Astrocyte of the cerebellum (primary cell): ENCODE data around the gene RFTN1.

ENCODE experiments used
- DNase-seq: peaks from one replicate; pipeline ENCODE4 v3.0.0-alpha.2; 2011; ENCODE audit warnings: low read depth
- H3K4me3 ChIP-seq: 2 replicates; pipeline ENCODE4 v1.5.1; 2011; ENCODE audit warnings: mild to moderate bottlenecking, low read depth, low read length, moderate library complexity
- CTCF ChIP-seq: IDR thresholded peaks from 2 replicates; pipeline ENCODE4 v1.5.1; 2012; ENCODE audit warnings: low read length, low read depth, moderate library complexity, mild to moderate bottlenecking; ENCODE audit errors: missing control alignments
- in situ Hi-C: cut with HindIII; loops from 2 replicates; pipeline ENCODE4 v1.10.0; 2017; ENCODE audit warnings: low sequenced_read_pairs

The RFTN1 gene

DNA sequence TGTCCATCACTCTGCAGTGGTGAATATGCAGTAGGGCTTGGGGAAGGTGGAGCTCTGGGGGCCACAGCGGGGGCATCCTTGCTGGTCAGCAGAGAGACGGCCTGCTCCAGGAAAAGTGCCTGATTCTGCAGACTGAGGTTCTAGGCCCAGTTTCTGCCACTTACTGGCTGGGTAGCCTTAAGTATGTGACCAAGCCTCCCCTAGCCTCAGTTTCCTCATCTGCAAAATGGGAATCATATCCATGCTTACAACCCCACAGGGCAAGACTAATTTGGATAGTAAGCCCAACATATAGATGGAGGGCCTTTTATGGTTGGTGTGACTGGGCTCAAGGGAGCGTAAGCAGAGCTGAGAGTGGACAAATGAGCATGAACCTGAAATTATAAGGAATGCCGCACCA is 187.6 kb downstream of the RFTN1 start:
- in situ Hi-C loops = loop anchor here (5.0 kb wide), 1 partner anchor 116 kb away; no protein-coding TSS in a partner anchor
- no peak for DNase-seq
- TF ChIP-seq CTCF = no peak
- no peak overlapping the region for H3K4me3 ChIP-seq

GRCh38 chr3:16323737-16324136 is 189.8 kb downstream of the RFTN1 start:
- DNase-seq = no peak
- TF ChIP-seq CTCF = no peak
- in situ Hi-C loops = no loop called here

DNA sequence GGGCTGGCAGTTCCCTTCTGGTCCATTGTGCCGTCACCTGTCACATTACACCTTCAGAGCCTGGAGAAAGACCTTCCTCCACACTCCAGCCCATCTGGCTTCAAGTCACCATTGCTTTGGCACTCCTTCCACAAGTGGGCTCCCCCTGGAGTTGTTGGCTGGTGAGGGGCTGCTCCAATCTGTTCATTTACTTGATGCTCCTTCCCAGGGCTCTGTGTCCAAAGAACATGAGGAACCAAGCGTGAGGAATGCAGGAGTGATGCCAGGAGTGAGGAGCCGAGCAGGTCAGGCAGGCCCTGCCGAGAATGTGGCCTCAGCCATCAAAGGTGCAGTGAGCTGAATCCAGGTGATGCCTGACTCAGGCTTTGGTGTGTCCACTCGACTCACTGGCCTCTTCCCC is 191.3 kb downstream of the RFTN1 start:
- in situ Hi-C loops = no loop called here
- DNase-seq = no peak
- H3K4me3 ChIP-seq = no peak overlapping the region

More at GRCh38 chr3:16323737-16324136, 189.8 kb downstream of the RFTN1 start:
- no peak overlapping the region for H3K4me3 ChIP-seq

DNA sequence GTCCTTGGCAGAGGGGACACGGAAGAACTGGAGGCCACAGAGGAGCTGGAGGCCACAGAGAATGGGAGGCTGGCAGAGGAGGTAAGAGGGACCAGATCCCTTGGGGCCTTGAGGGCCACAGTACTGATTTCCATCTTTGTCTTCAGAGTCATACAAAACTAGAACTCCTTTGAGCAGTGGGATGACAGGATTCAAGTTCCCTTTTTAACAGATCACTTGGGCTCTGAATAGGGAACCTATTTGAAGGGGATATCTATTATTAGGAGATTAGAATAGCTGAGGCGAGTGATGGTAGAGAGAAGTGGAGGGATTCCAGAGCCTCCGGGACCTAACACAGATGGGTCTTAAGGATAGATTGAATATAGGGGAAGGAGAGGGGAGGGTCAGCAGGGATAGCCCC is 192.8 kb downstream of the RFTN1 start:
- no peak for DNase-seq
- no peak for TF ChIP-seq CTCF
- no peak overlapping the region for H3K4me3 ChIP-seq
- in situ Hi-C loops = no loop called here

More for the DNA sequence above, 191.3 kb downstream of the RFTN1 start:
- no peak for TF ChIP-seq CTCF

DNA sequence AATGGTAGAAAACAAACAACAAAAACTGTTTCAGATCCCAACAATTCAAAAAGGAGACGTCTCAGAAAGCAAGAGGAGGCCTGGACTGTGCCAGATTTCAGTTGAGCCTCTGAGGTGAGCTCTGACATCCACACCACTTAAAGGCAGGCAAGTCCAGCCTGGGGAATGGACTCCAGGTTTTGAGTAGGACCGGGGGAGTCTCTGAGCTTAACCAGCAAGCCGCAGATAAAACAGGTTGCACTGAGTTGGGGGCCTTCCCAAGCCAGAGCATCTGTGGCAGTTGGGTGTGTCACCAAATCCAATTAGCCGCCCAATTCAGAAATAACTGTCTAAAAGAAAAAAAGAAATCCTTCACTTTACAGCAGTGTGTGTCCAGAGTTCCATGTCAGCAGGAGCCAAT is 193.8 kb downstream of the RFTN1 start:
- in situ Hi-C loops = no loop called here
- no peak for DNase-seq
- no peak for TF ChIP-seq CTCF
- H3K4me3 ChIP-seq = no peak overlapping the region

DNA sequence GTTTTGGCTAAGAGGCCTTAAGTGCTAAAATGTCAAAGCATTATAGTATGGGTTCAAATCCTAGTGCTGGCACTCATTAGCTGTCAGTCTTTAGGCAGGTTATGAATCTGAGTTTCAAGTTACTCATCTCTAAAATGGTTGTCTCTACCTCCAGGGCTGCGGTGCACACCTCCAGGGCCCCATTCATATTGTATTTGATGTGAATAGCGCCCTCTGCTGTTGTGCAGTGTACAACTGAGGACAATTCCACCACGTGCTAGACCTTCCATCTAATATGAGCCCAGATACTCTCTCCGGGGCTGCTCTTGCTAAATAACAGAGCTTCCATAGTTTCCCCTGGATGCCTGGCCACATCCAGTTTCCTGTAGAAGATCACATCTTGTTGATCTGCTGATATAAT is 194.2 kb downstream of the RFTN1 start:
- no peak for TF ChIP-seq CTCF
- in situ Hi-C loops = no loop called here
- DNase-seq = no peak
- H3K4me3 ChIP-seq = no peak overlapping the region

DNA sequence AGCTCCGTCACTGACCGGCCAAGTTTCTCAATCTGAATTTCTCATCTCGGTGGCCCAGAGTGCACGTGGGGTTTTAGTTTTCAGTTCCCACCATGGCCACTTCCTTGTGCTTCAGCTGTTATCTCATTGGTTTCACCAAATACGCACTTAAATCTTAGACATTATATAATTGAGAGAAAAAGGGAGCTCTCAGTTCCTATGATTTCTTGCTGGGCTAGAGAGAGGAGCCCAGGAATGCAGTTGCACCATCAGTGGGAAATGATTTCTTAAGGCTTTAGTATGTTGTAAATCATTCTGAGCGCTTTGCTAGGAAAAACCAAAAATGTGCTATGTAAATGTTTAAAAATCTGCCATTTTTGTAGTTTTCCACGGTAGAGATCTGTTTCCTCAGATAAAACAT is 195.3 kb downstream of the RFTN1 start:
- TF ChIP-seq CTCF = no peak
- no peak overlapping the region for H3K4me3 ChIP-seq
- DNase-seq = no peak

More for the DNA sequence above, 195.3 kb downstream of the RFTN1 start:
- in situ Hi-C loops = no loop called here
